Left ventricle myocardium superior (tissue), 1 donor: ENCODE measurements around the gene SCG5. TPM values are rescaled to one million over a fixed set of nuclear protein-coding genes. Genes with fewer than 3 reads are reported as not detected.

Source experiments
- ATAC-seq: fragments of 200-7000 bp; cut with Tn5 transposase; one replicate; pipeline ENCODE4 v1.9.1; 2020; ENCODE audit warnings: mild to moderate bottlenecking, moderate library complexity
- DNase-seq: peaks from one replicate; pipeline ENCODE4 v3.0.0-alpha.2; 2020
- intact Hi-C: fragments of 100-400 bp; cut with micrococcal nuclease; formaldehyde crosslinking; loops from one replicate; pipeline ENCODE4 v1.11.0; 2022
- total RNA-seq: library from RNA; stranded (reverse); fragmentation: NEBNext Ultra II Directional; extraction: Animal tissue kit (Norgen Biotek cat#: 25700); gene quantifications from one replicate; pipeline ENCODE4 v1.2.1, GENCODE V29; 2021
- donor health status: DM: no; HTN: yes; CAD: no; lungs with severe emphysema.

Gene SCG5
- total RNA-seq, 1 donor from 2014 or later, result not detected

DNA sequence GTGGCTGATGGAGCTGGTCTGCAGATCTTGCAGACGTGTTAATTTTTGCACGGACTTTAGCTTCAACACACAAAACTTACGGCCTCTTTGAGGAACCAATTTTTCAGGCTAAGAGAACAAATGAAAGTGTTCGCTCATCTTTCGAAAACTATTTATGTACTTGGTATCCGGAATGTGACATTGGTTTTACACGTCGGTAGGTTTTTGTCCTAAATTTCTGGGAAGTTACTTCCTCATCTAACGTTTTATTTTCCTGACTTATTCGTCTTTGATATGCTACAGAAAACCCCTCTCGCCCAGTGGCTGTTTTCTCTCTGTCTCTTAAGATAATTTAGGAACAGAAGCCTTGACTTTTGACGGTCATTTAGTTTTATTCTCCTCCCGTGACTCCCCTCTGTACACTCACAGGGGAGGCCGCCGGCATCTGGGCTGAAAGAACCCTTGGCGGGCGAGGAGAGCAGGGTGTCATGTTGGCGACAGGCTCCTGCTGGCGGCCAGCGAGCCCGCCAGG lies 75.5 kb downstream of the SCG5 start:
- no peak for ATAC-seq
- DNase-seq, result no peak
- intact Hi-C loops, result no loop called here

DNA sequence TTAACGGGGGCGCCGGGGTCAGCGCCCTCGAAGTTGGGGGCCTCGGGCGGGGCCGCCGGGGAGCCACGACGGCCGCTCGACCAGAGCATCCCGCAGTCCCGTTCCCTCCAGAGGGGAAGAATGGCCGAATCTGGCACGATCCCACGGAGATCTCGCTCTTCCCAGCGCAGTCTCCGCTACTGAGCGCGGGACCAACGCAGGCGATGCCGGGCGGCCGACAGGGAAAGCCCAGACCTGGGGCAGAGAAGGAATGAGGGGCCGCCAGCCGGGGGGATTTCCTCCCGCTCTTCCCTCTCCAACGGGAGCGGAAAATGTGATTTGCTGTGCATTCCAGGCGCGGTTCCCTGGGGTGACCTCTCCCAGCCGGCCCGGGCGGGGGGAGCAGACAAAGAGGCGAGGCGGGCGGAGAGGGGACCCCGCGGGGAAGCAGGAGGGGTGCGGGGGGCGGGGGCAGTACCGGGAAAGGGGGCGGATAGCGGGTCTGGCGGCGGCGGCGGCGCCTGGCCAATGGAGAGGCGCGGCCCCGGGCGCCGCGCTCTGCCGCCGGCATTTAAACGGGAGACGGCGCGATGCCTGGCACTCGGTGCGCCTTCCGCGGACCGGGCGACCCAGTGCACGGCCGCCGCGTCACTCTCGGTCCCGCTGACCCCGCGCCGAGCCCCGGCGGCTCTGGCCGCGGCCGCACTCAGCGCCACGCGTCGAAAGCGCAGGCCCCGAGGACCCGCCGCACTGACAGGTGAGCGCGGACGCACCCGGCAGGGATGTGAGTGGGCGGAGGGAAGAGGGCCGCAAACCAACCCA lies 76.1 kb downstream of the SCG5 start, which contains the start of gene GREM1:
TSS of gene GREM1 (plus strand) at position 579 of the 801 bp plus-strand sequence. CDS start 12,687 bp downstream, outside the sequence.
- DNase-seq, result no peak
- no peak for ATAC-seq
- intact Hi-C loops, result no loop called here

DNA sequence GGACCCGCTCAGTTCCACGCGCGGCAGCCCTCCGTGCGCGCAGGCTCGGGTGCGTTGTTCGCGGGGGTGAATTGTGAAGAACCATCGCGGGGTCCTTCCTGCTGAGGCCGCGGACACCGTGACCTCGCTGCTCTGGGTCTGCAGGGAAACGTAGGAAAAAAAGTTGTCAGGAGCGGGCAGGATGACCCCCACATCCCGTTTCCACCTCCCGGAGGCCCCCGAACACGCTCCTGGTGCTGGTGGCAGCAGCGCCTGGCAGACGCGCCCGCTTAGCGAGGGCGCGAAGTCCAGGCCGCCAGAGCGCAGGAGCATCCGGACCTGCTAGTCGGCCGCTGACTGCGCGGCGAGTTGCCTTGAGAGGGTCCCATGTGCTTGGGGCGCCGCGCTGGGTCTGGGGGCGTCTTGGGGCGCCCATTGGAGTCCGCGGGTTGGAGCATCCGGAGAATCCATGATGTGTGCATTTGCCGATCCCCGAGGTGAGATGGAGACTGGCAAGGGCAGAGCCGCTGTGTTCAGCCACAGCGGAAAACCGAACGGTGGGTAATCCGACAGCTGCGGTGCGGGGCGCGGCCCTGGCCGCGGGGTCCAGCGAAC lies 76.8 kb downstream of the SCG5 start:
- DNase-seq, result no peak
- ATAC-seq, result no peak
- intact Hi-C loops, result no loop called here

DNA sequence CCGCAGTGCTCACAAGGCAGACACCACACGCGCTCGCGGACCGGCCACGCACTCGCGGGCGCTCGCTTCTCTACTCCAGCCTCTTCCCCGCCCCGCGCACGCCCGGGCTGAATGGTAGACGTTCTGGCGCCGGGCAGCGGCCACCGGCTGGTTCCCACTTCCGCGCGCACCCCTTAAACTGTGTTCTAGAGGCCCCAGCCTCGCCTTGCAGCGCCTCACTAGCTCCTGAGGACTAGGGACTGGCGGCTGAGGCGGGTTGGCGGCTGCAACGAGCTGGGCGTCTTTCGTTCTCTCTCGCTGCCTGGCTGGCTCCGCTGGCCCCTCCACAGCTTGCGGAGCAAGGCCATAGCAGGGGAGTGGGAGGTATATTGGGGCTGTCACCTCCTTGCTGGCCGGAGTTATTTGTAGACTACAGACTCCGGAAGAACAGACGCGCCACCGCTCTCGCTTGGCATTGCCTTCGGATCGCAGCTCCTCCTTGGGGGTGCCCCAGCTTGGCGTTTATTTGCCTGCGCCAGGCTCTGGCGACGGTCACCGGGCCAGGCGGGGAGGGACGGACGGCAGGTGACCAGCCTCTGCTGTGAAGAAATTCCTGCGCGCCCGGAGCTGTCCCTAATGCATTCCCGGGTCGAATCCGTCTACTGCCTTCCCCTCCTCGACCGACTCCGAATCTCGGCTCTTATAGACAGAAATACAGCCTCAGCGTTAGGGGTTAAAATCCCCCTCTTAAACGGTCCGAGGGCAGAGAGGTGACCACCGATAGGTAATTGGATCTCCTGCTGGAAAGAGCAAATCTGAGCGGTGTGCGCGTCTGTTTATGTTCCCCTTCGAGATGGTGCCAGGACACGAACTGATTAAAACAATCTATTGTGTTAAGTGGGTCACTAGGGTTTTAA lies 77.6 kb downstream of the SCG5 start:
- no peak for ATAC-seq
- no peak for DNase-seq
- intact Hi-C loops, result no loop called here

DNA sequence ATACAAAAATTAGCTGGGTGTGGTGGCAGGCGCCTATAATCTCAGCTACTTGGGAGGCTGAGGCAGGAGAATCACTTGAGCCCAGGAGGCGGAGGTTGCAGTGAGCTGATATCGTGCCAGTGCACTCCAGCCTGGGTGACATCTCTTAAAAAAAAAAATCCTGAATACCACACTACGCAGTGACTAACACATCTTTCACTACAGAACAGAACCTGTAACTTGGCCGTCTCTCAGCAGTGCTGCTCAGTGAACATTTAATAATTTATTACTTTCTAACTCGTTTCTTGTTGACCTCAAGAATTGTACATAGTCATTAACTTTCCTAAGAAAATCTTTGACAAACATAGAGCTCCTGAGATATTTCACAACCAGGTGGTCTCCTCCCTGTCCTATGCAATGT lies 80.1 kb downstream of the SCG5 start:
- intact Hi-C loops, result no loop called here
- no peak for ATAC-seq
- no peak for DNase-seq

DNA sequence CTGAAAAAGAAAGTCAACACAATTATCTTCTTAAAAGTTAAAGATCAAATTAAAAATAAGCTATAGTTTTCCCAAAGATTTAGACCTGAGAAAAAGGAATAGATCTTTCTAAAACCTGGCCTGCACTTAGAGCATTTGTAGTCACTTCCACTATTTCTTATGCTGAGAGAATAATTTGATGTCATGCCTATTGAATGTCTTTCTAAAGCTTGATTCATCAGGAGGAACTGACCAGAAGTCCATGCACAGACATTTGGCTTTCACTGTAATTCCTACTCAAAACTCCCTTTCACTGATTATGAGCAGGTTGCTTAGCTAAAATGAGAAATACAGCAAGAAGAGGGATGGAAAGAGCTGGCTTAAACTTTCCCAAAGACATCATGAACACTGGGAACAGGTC lies 80.6 kb downstream of the SCG5 start:
- no peak for ATAC-seq
- intact Hi-C loops, result no loop called here
- DNase-seq, result no peak

DNA sequence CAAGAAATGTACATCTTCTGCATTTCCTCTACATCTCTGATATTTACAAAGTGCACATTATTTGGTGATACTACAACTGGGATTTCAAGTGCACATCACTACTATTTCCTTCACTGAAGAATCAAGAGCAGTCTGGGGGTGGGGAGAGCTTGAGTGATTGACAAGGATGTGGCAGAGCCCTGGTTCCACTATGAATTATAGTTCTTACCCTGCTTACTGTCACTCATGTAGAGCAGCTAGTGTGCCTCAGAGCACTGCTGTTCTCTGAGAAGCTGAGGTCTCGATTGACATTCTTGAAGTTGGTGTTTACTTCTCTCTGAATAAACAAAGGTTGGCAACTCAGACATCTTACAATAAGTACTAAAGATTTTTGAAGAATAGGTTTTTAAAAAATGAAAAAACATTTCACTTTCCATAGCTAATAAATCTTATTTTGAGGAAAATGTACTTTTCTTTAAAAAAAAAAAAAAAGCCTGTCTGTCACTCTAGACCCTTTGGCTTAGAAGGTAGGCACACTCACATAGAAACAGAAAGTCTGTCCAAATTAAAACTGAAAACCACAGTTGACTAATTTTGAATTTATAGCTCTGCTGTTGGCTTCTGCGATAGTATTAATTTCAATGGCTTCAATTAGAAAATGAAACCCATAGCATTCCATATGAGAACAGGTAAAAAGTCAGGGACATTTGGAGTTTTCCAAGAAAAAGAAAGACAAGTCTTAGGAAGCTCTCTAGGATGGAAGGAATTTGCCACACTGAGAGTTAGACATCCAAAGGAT lies 81.8 kb downstream of the SCG5 start:
- ATAC-seq (no peak), DNase-seq (no peak)
- intact Hi-C loops, result no loop called here

DNA sequence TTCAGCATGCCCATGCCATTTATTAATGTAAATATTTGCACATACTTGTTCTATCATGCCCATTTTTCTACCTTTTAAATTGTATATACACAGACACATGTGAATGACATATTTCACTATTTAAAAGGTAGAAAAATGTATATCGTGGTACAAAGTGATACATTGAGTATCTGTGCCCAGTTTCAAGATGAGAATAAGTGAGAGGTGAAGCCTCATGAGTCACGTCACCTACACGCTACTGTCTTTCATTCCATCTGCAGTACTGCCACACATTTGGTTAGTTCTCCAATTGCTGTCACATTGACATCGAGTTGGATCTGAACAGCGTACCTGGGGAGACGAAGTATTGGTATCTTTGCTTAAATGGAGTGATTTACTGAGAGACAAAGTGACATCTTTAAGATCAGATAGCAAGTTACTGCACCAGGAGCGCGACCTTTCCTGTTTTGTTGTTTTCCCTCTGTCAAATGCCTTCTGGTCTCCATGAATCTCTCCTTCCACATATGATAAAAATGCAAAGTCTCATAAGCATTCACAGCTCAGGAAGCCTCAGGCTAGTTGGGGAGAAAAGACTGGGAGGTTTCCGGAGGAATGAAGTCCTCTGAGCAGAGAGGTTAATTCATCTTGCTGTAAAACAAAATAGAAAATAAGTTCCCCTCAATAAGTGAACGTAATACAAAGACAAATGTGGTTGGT lies 88.3 kb downstream of the SCG5 start:
- no peak for DNase-seq
- intact Hi-C loops, result no loop called here
- ATAC-seq, result no peak

DNA sequence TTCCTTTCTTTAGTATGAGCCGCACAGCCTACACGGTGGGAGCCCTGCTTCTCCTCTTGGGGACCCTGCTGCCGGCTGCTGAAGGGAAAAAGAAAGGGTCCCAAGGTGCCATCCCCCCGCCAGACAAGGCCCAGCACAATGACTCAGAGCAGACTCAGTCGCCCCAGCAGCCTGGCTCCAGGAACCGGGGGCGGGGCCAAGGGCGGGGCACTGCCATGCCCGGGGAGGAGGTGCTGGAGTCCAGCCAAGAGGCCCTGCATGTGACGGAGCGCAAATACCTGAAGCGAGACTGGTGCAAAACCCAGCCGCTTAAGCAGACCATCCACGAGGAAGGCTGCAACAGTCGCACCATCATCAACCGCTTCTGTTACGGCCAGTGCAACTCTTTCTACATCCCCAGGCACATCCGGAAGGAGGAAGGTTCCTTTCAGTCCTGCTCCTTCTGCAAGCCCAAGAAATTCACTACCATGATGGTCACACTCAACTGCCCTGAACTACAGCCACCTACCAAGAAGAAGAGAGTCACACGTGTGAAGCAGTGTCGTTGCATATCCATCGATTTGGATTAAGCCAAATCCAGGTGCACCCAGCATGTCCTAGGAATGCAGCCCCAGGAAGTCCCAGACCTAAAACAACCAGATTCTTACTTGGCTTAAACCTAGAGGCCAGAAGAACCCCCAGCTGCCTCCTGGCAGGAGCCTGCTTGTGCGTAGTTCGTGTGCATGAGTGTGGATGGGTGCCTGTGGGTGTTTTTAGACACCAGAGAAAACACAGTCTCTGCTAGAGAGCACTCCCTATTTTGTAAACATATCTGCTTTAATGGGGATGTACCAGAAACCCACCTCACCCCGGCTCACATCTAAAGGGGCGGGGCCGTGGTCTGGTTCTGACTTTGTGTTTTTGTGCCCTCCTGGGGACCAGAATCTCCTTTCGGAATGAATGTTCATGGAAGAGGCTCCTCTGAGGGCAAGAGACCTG lies 89.5 kb downstream of the SCG5 start:
- intact Hi-C loops, result no loop called here
- ATAC-seq (no peak), DNase-seq (peak; percentile 34)

DNA sequence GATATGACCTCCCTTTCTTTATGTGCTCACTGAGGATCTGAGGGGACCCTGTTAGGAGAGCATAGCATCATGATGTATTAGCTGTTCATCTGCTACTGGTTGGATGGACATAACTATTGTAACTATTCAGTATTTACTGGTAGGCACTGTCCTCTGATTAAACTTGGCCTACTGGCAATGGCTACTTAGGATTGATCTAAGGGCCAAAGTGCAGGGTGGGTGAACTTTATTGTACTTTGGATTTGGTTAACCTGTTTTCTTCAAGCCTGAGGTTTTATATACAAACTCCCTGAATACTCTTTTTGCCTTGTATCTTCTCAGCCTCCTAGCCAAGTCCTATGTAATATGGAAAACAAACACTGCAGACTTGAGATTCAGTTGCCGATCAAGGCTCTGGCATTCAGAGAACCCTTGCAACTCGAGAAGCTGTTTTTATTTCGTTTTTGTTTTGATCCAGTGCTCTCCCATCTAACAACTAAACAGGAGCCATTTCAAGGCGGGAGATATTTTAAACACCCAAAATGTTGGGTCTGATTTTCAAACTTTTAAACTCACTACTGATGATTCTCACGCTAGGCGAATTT lies 91.2 kb downstream of the SCG5 start:
- ATAC-seq, result no peak
- intact Hi-C loops, result no loop called here

DNA sequence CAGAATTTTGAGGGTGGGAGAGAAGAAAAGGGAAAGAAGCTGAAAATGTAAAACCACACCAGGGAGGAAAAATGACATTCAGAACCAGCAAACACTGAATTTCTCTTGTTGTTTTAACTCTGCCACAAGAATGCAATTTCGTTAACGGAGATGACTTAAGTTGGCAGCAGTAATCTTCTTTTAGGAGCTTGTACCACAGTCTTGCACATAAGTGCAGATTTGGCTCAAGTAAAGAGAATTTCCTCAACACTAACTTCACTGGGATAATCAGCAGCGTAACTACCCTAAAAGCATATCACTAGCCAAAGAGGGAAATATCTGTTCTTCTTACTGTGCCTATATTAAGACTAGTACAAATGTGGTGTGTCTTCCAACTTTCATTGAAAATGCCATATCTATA lies 91.8 kb downstream of the SCG5 start:
- DNase-seq (no peak), ATAC-seq (no peak)
- intact Hi-C loops, result no loop called here

More for the DNA sequence above, 91.2 kb downstream of the SCG5 start:
- DNase-seq, result no peak

DNA sequence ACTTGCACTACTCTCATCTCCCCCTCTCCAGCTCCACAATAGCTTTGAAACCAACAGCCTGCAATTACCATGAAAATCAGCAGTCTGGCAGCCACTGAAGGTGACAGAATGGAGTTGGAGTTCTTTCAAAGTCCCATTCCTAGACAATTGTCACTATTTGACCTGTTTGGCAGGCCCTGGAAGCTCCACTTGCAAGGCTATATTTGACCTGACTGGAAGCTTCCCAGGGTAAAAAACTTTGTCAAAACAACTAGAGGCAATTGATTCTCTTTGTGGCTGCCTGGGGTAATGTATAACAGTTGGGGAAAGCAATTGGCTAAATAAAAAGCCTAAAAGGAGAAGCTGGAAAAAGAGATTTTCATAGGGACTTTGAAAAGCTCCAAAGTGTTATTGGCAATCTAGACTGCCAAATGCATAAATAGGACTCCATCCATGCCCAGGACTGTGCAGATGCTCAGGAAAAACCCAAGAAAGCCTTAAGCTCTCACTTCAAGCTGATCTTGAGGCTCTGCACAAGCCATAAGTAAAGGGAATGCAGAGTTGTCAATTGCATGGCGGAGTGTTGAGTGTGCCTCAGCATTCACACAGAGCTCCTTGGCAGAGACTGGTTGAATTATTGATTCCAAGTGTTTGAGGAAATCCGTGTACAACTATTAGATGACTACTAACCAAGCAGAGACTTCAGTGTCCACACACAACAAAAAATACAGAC lies 94.6 kb downstream of the SCG5 start:
- ATAC-seq (no peak), DNase-seq (no peak)
- intact Hi-C loops, result no loop called here

DNA sequence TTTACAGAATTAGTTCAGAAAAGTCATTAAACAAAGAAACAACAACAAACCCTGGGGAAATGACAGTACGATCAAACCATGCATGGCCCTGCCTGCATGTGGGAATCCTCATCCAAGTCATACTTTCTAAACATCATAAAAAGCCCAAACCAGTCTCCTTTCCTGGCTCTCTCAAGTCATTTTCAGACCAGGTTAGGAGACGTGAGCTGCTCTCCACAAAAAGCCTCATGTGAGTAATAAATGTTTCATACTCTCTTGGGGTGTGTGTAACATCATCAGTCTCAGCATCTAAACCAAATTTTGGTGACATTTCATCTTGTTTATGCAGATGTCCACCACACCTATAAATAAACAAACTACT lies 95.2 kb downstream of the SCG5 start:
- no peak for ATAC-seq
- no peak for DNase-seq
- intact Hi-C loops, result no loop called here

DNA sequence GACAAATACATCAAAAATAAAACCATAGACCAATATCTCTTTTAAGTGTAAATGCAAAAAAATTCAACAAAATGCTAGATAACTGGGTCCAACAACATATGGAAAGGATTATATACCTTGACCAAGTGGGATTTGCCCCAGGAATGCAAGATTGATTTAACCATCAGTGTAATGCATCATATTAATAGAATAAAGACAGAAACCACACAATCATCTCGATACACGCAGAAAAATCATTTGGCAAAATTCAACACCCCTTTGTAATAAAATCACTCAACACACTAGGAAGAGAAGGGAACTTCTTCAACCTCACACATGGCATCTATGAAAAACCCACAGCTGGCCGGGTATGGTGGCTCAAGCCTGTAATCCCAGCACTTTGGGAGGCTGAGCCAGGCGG lies 95.8 kb downstream of the SCG5 start:
- no peak for DNase-seq
- ATAC-seq, result no peak
- intact Hi-C loops, result no loop called here

DNA sequence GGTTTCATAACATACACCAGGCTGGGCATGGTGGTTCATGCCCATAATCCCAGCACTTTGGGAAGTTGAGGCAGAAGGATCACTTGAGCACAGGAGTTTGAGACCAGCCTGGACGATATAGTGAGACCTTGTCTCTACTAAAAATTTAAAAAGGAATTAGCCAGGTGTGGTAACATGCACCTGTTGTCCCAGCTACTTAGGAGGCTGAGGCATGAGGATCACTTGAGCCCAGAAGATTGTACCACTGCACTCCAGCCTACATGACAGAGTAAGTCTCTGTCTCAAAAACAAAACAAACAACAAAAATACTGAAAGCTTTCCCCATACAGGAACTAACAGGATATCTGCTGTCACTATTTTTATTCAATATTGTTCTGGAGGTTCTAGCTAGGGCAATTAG lies 97.2 kb downstream of the SCG5 start:
- intact Hi-C loops, result no loop called here
- ATAC-seq (no peak), DNase-seq (no peak)

DNA sequence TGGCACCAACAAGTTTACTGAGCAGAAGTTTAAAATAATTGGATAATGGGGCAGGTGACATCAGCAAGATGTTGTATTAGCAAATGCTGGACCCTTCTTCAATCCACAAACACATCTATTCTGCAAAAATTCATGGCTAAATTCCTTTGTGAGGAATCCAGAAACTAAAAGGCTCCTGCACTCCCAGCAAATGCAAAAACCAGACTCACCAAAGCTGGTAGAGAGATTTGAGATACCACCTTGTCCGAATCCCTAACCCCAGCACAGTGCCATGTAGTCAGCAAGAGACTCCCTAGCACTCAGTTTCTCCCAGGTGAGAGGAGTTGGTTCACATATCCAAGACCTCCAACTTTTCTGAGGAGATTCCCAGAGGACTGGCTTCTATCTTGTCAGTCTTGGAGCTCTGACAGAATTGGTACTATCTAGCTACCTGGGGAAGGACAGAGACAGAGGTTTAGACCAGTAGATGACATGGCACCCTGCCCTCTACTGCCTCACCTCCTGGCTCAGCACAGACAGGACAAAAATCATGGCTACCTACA lies 98.1 kb downstream of the SCG5 start:
- DNase-seq, result no peak
- intact Hi-C loops, result no loop called here

More for the DNA sequence above, 98.1 kb downstream of the SCG5 start:
- no peak for ATAC-seq
